BJ (cell line): Measurements from ENCODE around the gene CMPK2. TPM values are rescaled to one million over a fixed set of nuclear protein-coding genes. Genes with fewer than 3 reads are reported as not detected.

ENCODE experiments used
- CTCF ChIA-PET: fragments of 350-600 bp; formaldehyde crosslinking; extraction: SDS; loops from one replicate; lab custom pipeline; 2021; ENCODE audit warnings: antibody characterized with exemption, inconsistent platforms; lab: Yijun Ruan, JAX
- POLR2A ChIA-PET: fragments of 300-600 bp; sonication (Branson Sonifier 250); formaldehyde crosslinking; extraction: SDS; loops from one replicate; lab custom pipeline; 2021; ENCODE audit warnings: antibody characterized with exemption; lab: Charles Lee
- DNase-seq: peaks from one replicate; pipeline ENCODE4 v3.0.0-alpha.2; 2011; ENCODE audit warnings: low read depth
- H3K27me3 ChIP-seq: 2 replicates; pipeline ENCODE4 v1.6.0; 2011; ENCODE audit warnings: low read length; ENCODE audit not compliant: control insufficient read depth, insufficient read depth
- H3K36me3 ChIP-seq: 2 replicates; pipeline ENCODE4 v1.5.1; 2011; ENCODE audit warnings: low read length; ENCODE audit not compliant: control insufficient read depth, insufficient read depth
- H3K4me3 ChIP-seq: 2 replicates; pipeline ENCODE4 v1.5.1; 2011; ENCODE audit warnings: low read depth, mild to moderate bottlenecking, control low read depth, low read length
- CTCF ChIP-seq: IDR thresholded peaks from 2 replicates; pipeline ENCODE4 v1.5.1; 2011; ENCODE audit warnings: low read depth, mild to moderate bottlenecking, control low read depth, inconsistent platforms, low read length, moderate library complexity; ENCODE audit not compliant: insufficient read depth
- polyA plus RNA-seq: library from polyadenylated mRNA; depleted of rRNA; stranded (reverse); fragments of >200 nt; gene quantifications from 2 replicates; pipeline ENCODE4 v1.2.3, GENCODE V29; 2011

The CMPK2 gene
- polyA plus RNA-seq, 1 experiment = 0.66 TPM

GRCh38 chr2:6896930-6897759, 31.4 kb upstream of the CMPK2 start:
- ChIA-PET CTCF (interaction anchor here (0.7 to 2.6 kb wide), 8 partner anchors 9 to 147 kb away, joined by 3 to 16 read pairs (median 4); no protein-coding TSS in a partner anchor), POLR2A (no interaction called here)
- no peaks in the 10 kb centered on the region for H3K36me3 ChIP-seq
- no peak for DNase-seq
- TF ChIP-seq CTCF = peak; percentile 47
- no peaks in the 10 kb centered on the region for H3K27me3 ChIP-seq
- H3K4me3 ChIP-seq = no peak overlapping the region

GRCh38 chr2:6893876-6894482, 28.3 kb upstream of the CMPK2 start:
- Histone ChIP-seq H3K36me3 (no peaks in the 10 kb centered on the region), H3K4me3 (no peak overlapping the region), H3K27me3 (no peaks in the 10 kb centered on the region)
- no peak for DNase-seq
- ChIA-PET POLR2A (no interaction called here), CTCF (interaction anchor here (1.6 kb wide), 1 partner anchor 150 kb away, joined by 4 read pairs; no protein-coding TSS in a partner anchor)
- no peak for TF ChIP-seq CTCF

- POLR2A ChIA-PET = no interaction called here
- H3K27me3 ChIP-seq = no peaks in the 10 kb centered on the region
- no peak for DNase-seq
- no peak for TF ChIP-seq CTCF
- H3K4me3 ChIP-seq = no peak overlapping the region
- CTCF ChIA-PET = interaction anchor here (1.3 kb wide), 1 partner anchor 20 kb away, joined by 3 read pairs; no protein-coding TSS in a partner anchor
- H3K36me3 ChIP-seq = no peaks in the 10 kb centered on the region
These were observed 23.0 kb upstream of the CMPK2 start for GRCh38 chr2:6888724-6889123.

- ChIA-PET CTCF (interaction anchor here (1.0 to 1.3 kb wide), 2 partner anchors 9 to 19 kb away, joined by 3 to 5 read pairs; no protein-coding TSS in a partner anchor), POLR2A (no interaction called here)
These were observed 22.1 kb upstream of the CMPK2 start for GRCh38 chr2:6887751-6888192.

More at GRCh38 chr2:6887751-6888192, 22.1 kb upstream of the CMPK2 start:
- TF ChIP-seq CTCF = no peak
- no peak for DNase-seq
- no peaks in the 10 kb centered on the region for H3K36me3 ChIP-seq
- no peak overlapping the region for H3K4me3 ChIP-seq
- no peaks in the 10 kb centered on the region for H3K27me3 ChIP-seq
